ENCODE measurements around the gene UBL7.
A peak's percentile ranks its signal among the peaks of the same experiment; 100 is the strongest.

DNA sequence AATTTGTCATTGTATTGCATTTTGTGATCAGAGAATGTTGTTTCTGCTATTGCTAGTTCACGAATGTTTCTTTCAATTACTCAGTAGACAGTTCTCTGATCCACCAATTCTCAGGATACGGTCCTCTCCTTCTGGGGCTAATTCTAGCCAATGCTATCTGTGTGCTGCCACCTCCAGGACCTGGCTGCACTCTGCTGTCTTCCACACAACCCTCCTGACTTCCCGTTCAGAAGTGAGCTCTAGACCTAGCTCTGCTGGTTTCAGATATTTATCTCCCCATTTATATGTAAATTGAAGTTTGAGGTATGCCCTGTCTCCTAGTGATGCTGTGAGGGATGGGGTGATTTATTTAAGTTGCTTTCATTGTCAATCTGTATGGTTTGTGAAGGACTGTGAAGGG, 21.7 kb upstream of the UBL7 start:
- TF ChIP-seq POLR2A (IDR thresholded peaks at IDR 0.05; ENCODE audit: control extremely low read depth in 1 of 2, low read depth in 2 of 2, low read length in 2 of 2) = no peak
- TF ChIP-seq SP1 (IDR thresholded peaks at IDR 0.05; ENCODE audit: low read depth, low read length) = no peak
- TF ChIP-seq EP300 (IDR thresholded peaks at IDR 0.05; ENCODE audit: borderline replicate concordance in 1 of 2, low read depth in 2 of 2, low read length in 2 of 2) = no peak
- TF ChIP-seq, protein P1, sequence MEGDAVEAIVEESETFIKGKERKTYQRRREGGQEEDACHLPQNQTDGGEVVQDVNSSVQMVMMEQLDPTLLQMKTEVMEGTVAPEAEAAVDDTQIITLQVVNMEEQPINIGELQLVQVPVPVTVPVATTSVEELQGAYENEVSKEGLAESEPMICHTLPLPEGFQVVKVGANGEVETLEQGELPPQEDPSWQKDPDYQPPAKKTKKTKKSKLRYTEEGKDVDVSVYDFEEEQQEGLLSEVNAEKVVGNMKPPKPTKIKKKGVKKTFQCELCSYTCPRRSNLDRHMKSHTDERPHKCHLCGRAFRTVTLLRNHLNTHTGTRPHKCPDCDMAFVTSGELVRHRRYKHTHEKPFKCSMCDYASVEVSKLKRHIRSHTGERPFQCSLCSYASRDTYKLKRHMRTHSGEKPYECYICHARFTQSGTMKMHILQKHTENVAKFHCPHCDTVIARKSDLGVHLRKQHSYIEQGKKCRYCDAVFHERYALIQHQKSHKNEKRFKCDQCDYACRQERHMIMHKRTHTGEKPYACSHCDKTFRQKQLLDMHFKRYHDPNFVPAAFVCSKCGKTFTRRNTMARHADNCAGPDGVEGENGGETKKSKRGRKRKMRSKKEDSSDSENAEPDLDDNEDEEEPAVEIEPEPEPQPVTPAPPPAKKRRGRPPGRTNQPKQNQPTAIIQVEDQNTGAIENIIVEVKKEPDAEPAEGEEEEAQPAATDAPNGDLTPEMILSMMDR (IDR thresholded peaks at IDR 0.05; ENCODE audit: control extremely low read depth in 1 of 3, insufficient read depth in 1 of 3, low read depth in 1 of 3, low read length in 3 of 3) = peak; percentile 44 to 55 (median 48)
- TF ChIP-seq MAFK (IDR thresholded peaks at IDR 0.05; ENCODE audit: low read depth, low read length) = no peak
- TF ChIP-seq, protein P2, sequence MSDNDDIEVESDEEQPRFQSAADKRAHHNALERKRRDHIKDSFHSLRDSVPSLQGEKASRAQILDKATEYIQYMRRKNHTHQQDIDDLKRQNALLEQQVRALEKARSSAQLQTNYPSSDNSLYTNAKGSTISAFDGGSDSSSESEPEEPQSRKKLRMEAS (IDR thresholded peaks at IDR 0.05) = no peak
- no peak for TF ChIP-seq BCL11A (IDR thresholded peaks at IDR 0.05; ENCODE audit: low read depth in 2 of 2, low read length in 2 of 2)
- TF ChIP-seq POLR2AphosphoS5 (IDR thresholded peaks at IDR 0.05; ENCODE audit: low read depth, low read length) = no peak
- no peak for TF ChIP-seq HDAC2 (IDR thresholded peaks at IDR 0.05; ENCODE audit: borderline replicate concordance in 1 of 2, low read depth in 2 of 2, low read length in 2 of 2)
- TF ChIP-seq GABPA (IDR thresholded peaks at IDR 0.05; ENCODE audit: borderline replicate concordance, insufficient read depth, low read length) = no peak
- TF ChIP-seq EZH2 (IDR thresholded peaks at IDR 0.05; ENCODE audit: low read depth, low read length, severe bottlenecking) = no peak

Data from H1 (cell line).